ENCODE results near the gene TRAFD1.

The TRAFD1 gene

GRCh38 chr12:112133418-112133817 lies 8.1 kb downstream of the TRAFD1 start:
- peaks cover 20% of the 10 kb centered on the region; the same call in 1 of the 2 replicates for H4K20me1 ChIP-seq (ENCODE audit: insufficient read depth, low read length)
- H3K27ac ChIP-seq (ENCODE audit: low read length): no peak overlapping the region
- H3K4me2 ChIP-seq (ENCODE audit: insufficient read depth, low read length): no peak overlapping the region
- TF ChIP-seq EZH2 (IDR thresholded peaks at IDR 0.05; ENCODE audit: borderline replicate concordance, low read depth, low read length, severe bottlenecking) (no peak), CTCF (IDR thresholded peaks at IDR 0.05; ENCODE audit: borderline replicate concordance, extremely low read depth, low read length, poor library complexity, severe bottlenecking) (no peak)
- H3K4me1 ChIP-seq (ENCODE audit: insufficient read depth, low read length): peaks cover 34% of the 10 kb centered on the region
- H2AFZ ChIP-seq (ENCODE audit: low read depth, low read length): no peak overlapping the region
- no peaks in the 10 kb centered on the region for H3K27me3 ChIP-seq (ENCODE audit: insufficient read depth, low read length, poor library complexity)
- no peak overlapping the region for H3K4me3 ChIP-seq (ENCODE audit: low read depth in 1 of 2, low read length in 2 of 2)
- ATAC-seq (ENCODE audit: insufficient read depth, low read depth) (no peak), DNase-seq (no peak)
- H3K9me3 ChIP-seq (ENCODE audit: insufficient read depth, low read length, severe bottlenecking): no peaks in the 10 kb centered on the region
- H3K9ac ChIP-seq (ENCODE audit: low read depth, low read length): no peak overlapping the region
- peaks cover 39% of the 10 kb centered on the region for H3K79me2 ChIP-seq (ENCODE audit: insufficient read depth, low read length)
- peaks cover 36% of the 10 kb centered on the region for H3K36me3 ChIP-seq (ENCODE audit: insufficient read depth, low read length)

GRCh38 chr12:112134731-112135130 lies 9.4 kb downstream of the TRAFD1 start:
- H3K27ac ChIP-seq (ENCODE audit: low read length): no peak overlapping the region
- no peak for TF ChIP-seq CTCF (IDR thresholded peaks at IDR 0.05; ENCODE audit: borderline replicate concordance, extremely low read depth, low read length, poor library complexity, severe bottlenecking)
- no peak overlapping the region for H3K4me3 ChIP-seq (ENCODE audit: low read depth in 1 of 2, low read length in 2 of 2)
- peaks cover 40% of the 10 kb centered on the region for H3K36me3 ChIP-seq (ENCODE audit: insufficient read depth, low read length)
- peaks cover 21% of the 10 kb centered on the region for H3K4me1 ChIP-seq (ENCODE audit: insufficient read depth, low read length)
- no peak overlapping the region for H3K4me2 ChIP-seq (ENCODE audit: insufficient read depth, low read length)
- no peaks in the 10 kb centered on the region for H3K27me3 ChIP-seq (ENCODE audit: insufficient read depth, low read length, poor library complexity)
- H3K9me3 ChIP-seq (ENCODE audit: insufficient read depth, low read length, severe bottlenecking): no peaks in the 10 kb centered on the region
- peaks cover 20% of the 10 kb centered on the region; the same call in 1 of the 2 replicates for H4K20me1 ChIP-seq (ENCODE audit: insufficient read depth, low read length)
- DNase-seq: no peak
- no peak overlapping the region for H3K9ac ChIP-seq (ENCODE audit: low read depth, low read length)
- peaks cover 27% of the 10 kb centered on the region for H3K79me2 ChIP-seq (ENCODE audit: insufficient read depth, low read length)
- no peak for ATAC-seq (ENCODE audit: insufficient read depth, low read depth)
- no peak overlapping the region for H2AFZ ChIP-seq (ENCODE audit: low read depth, low read length)

GRCh38 chr12:112140728-112141127 lies 15.4 kb downstream of the TRAFD1 start:
- H3K4me3 ChIP-seq (ENCODE audit: low read depth in 1 of 2, low read length in 2 of 2): no peak overlapping the region
- TF ChIP-seq CTCF (IDR thresholded peaks at IDR 0.05; ENCODE audit: borderline replicate concordance, extremely low read depth, low read length, poor library complexity, severe bottlenecking) (no peak), EZH2 (IDR thresholded peaks at IDR 0.05; ENCODE audit: borderline replicate concordance, low read depth, low read length, severe bottlenecking) (no peak)
- DNase-seq: no peak

GRCh38 chr12:112146123-112146522 lies 20.8 kb downstream of the TRAFD1 start:
- DNase-seq (no peak), ATAC-seq (ENCODE audit: insufficient read depth, low read depth) (no peak)
- H3K27me3 ChIP-seq (ENCODE audit: insufficient read depth, low read length, poor library complexity): no peaks in the 10 kb centered on the region
- H2AFZ ChIP-seq (ENCODE audit: low read depth, low read length): no peak overlapping the region
- no peak overlapping the region for H3K27ac ChIP-seq (ENCODE audit: low read length)
- peaks cover 83% of the 10 kb centered on the region for H3K36me3 ChIP-seq (ENCODE audit: insufficient read depth, low read length)
- TF ChIP-seq CTCF (IDR thresholded peaks at IDR 0.05; ENCODE audit: borderline replicate concordance, extremely low read depth, low read length, poor library complexity, severe bottlenecking) (no peak), EZH2 (IDR thresholded peaks at IDR 0.05; ENCODE audit: borderline replicate concordance, low read depth, low read length, severe bottlenecking) (no peak)
- no peaks in the 10 kb centered on the region for H3K4me1 ChIP-seq (ENCODE audit: insufficient read depth, low read length)
- no peak overlapping the region for H3K4me3 ChIP-seq (ENCODE audit: low read depth in 1 of 2, low read length in 2 of 2)
- no peaks in the 10 kb centered on the region for H3K79me2 ChIP-seq (ENCODE audit: insufficient read depth, low read length)
- H3K9me3 ChIP-seq (ENCODE audit: insufficient read depth, low read length, severe bottlenecking): no peaks in the 10 kb centered on the region
- no peaks in the 10 kb centered on the region for H4K20me1 ChIP-seq (ENCODE audit: insufficient read depth, low read length)
- no peak overlapping the region for H3K4me2 ChIP-seq (ENCODE audit: insufficient read depth, low read length)
- H3K9ac ChIP-seq (ENCODE audit: low read depth, low read length): no peak overlapping the region

More at GRCh38 chr12:112140728-112141127, 15.4 kb downstream of the TRAFD1 start:
- H3K79me2 ChIP-seq (ENCODE audit: insufficient read depth, low read length): no peaks in the 10 kb centered on the region
- ATAC-seq (ENCODE audit: insufficient read depth, low read depth): no peak
- no peak overlapping the region for H3K27ac ChIP-seq (ENCODE audit: low read length)
- no peaks in the 10 kb centered on the region for H3K4me1 ChIP-seq (ENCODE audit: insufficient read depth, low read length)
- H3K36me3 ChIP-seq (ENCODE audit: insufficient read depth, low read length): peaks cover 70% of the 10 kb centered on the region
- no peak overlapping the region for H2AFZ ChIP-seq (ENCODE audit: low read depth, low read length)
- no peaks in the 10 kb centered on the region for H3K27me3 ChIP-seq (ENCODE audit: insufficient read depth, low read length, poor library complexity)
- no peak overlapping the region for H3K4me2 ChIP-seq (ENCODE audit: insufficient read depth, low read length)
- no peak overlapping the region for H3K9ac ChIP-seq (ENCODE audit: low read depth, low read length)
- no peaks in the 10 kb centered on the region for H3K9me3 ChIP-seq (ENCODE audit: insufficient read depth, low read length, severe bottlenecking)
- H4K20me1 ChIP-seq (ENCODE audit: insufficient read depth, low read length): no peaks in the 10 kb centered on the region

Data from DND-41 (cell line).